H9 (cell line): ENCODE measurements around the gene KCNAB1. TPM values are rescaled to one million over a fixed set of nuclear protein-coding genes. Genes with fewer than 3 reads are reported as not detected.
A peak's percentile ranks its signal among the peaks of the same experiment; 100 is the strongest.

Experiments
- DNase-seq: peaks from one replicate; pipeline ENCODE4 v3.0.0-alpha.2; 2017
- H2AFZ ChIP-seq: one replicate; pipeline ENCODE4 v1.6.1; 2013; ENCODE audit warnings: mild to moderate bottlenecking, low read length, control low read depth, moderate library complexity
- H2AK5ac ChIP-seq: 2 replicates; pipeline ENCODE4 v1.6.1; 2013; ENCODE audit warnings: low read length, control low read depth, mixed read lengths; ENCODE audit not compliant: insufficient read length
- H2BK120ac ChIP-seq: one replicate; pipeline ENCODE4 v1.6.1; 2013; ENCODE audit warnings: low read depth, mild to moderate bottlenecking, low read length, control low read depth, inconsistent platforms; ENCODE audit not compliant: poor library complexity, severe bottlenecking
- H2BK12ac ChIP-seq: 2 replicates; pipeline ENCODE4 v1.6.1; 2013; ENCODE audit warnings: low read length, control low read depth, mixed read lengths, low read depth; ENCODE audit not compliant: insufficient read length
- H2BK15ac ChIP-seq: 2 replicates; pipeline ENCODE4 v1.6.1; 2013; ENCODE audit warnings: low read depth, low read length, control low read depth
- H2BK20ac ChIP-seq: one replicate; pipeline ENCODE4 v1.6.1; 2013; ENCODE audit warnings: low read depth, mild to moderate bottlenecking, low read length, control low read depth, inconsistent platforms; ENCODE audit not compliant: poor library complexity, severe bottlenecking
- H2BK5ac ChIP-seq: 2 replicates; pipeline ENCODE4 v1.6.1; 2013; ENCODE audit warnings: low read length, control low read depth, mixed read lengths; ENCODE audit not compliant: insufficient read length
- H3K14ac ChIP-seq: 2 replicates; pipeline ENCODE4 v1.6.1; 2013; ENCODE audit warnings: low read length, control low read depth; ENCODE audit not compliant: insufficient read depth
- H3K18ac ChIP-seq: 2 replicates; pipeline ENCODE4 v1.6.1; 2013; ENCODE audit warnings: low read depth, mild to moderate bottlenecking, mixed read lengths, low read length, control low read depth; ENCODE audit not compliant: insufficient read length
- H3K23ac ChIP-seq: 2 replicates; pipeline ENCODE4 v1.6.1; 2013; ENCODE audit warnings: low read length, control low read depth, mixed read lengths, low read depth; ENCODE audit not compliant: insufficient read length
- H3K23me2 ChIP-seq: 2 replicates; pipeline ENCODE4 v1.6.1; 2013; ENCODE audit warnings: low read depth, mild to moderate bottlenecking, mixed read lengths, low read length, control low read depth; ENCODE audit not compliant: insufficient read length, poor library complexity, severe bottlenecking
- H3K27ac ChIP-seq: 2 replicates; pipeline ENCODE4 v1.5.1; 2013; ENCODE audit warnings: low read length, control low read depth, mixed read lengths, low read depth; ENCODE audit not compliant: insufficient read length
- H3K27me3 ChIP-seq: 2 replicates; pipeline ENCODE4 v1.6.1; 2013; ENCODE audit warnings: low read length, control low read depth, inconsistent platforms; ENCODE audit not compliant: insufficient read depth
- H3K4ac ChIP-seq: 2 replicates; pipeline ENCODE4 v1.6.1; 2013; ENCODE audit warnings: low read depth, mild to moderate bottlenecking, control low read depth, inconsistent platforms, low read length, moderate library complexity
- H3K4me1 ChIP-seq: 2 replicates; pipeline ENCODE4 v1.6.1; 2013; ENCODE audit warnings: low read length, control low read depth, inconsistent platforms; ENCODE audit not compliant: insufficient read depth
- H3K4me2 ChIP-seq: 2 replicates; pipeline ENCODE4 v1.6.1; 2013; ENCODE audit warnings: low read length, control low read depth, mixed read lengths; ENCODE audit not compliant: insufficient read length, insufficient read depth
- H3K56ac ChIP-seq: 2 replicates; pipeline ENCODE4 v1.6.1; 2013; ENCODE audit warnings: low read depth, mild to moderate bottlenecking, mixed read lengths, low read length, control low read depth; ENCODE audit not compliant: insufficient read length
- H3K79me1 ChIP-seq: 2 replicates; pipeline ENCODE4 v1.6.1; 2013; ENCODE audit warnings: low read depth, mild to moderate bottlenecking, moderate library complexity, low read length, control low read depth, inconsistent platforms; ENCODE audit not compliant: insufficient read depth, poor library complexity, severe bottlenecking
- H3K79me2 ChIP-seq: 2 replicates; pipeline ENCODE4 v1.6.1; 2013; ENCODE audit warnings: low read length, control low read depth, inconsistent platforms; ENCODE audit not compliant: insufficient read depth
- H3K9ac ChIP-seq: 2 replicates; pipeline ENCODE4 v1.6.1; 2013; ENCODE audit warnings: low read length, control low read depth, mixed read lengths; ENCODE audit not compliant: insufficient read length; ENCODE audit errors: extremely low read depth
- H3K9me3 ChIP-seq: one replicate; pipeline ENCODE4 v1.6.1; 2013; ENCODE audit warnings: low read depth, low read length, inconsistent platforms; ENCODE audit not compliant: control insufficient read depth
- H3T11ph ChIP-seq: one replicate; pipeline ENCODE4 v1.6.1; 2013; ENCODE audit warnings: mild to moderate bottlenecking, low read length, control low read depth, inconsistent platforms
- H4K20me1 ChIP-seq: one replicate; pipeline ENCODE4 v1.6.1; 2013; ENCODE audit not compliant: control insufficient read depth, insufficient read length, insufficient read depth
- H4K5ac ChIP-seq: 2 replicates; pipeline ENCODE4 v1.6.1; 2013; ENCODE audit warnings: low read depth, mild to moderate bottlenecking, mixed read lengths, low read length, control low read depth; ENCODE audit not compliant: insufficient read length
- H4K8ac ChIP-seq: replicated peaks from 2 replicates; pipeline ENCODE4 v1.6.1; 2013; ENCODE audit warnings: low read length, control low read depth, mixed read lengths, low read depth; ENCODE audit not compliant: insufficient read length
- H4K91ac ChIP-seq: 2 replicates; pipeline ENCODE4 v1.6.1; 2013; ENCODE audit warnings: low read depth, mild to moderate bottlenecking, moderate library complexity, mixed read lengths, low read length, control low read depth; ENCODE audit not compliant: insufficient read length
- H3K27ac Mint-ChIP-seq, 3 experiments: 2 replicates in 2 of 3; 3 replicates in 1 of 3; pipeline ENCODE4 v1.8.0; 2020 to 2021; ENCODE audit warnings: mixed read lengths in 3 of 3, mild to moderate bottlenecking in 1 of 3, moderate library complexity in 1 of 3
- H3K27me3 Mint-ChIP-seq: 2 replicates; pipeline ENCODE4 v1.8.0; 2021; ENCODE audit warnings: low read depth, mild to moderate bottlenecking, moderate library complexity, mixed read lengths
- H3K36me3 Mint-ChIP-seq, 3 experiments: 2 replicates in 2 of 3; 3 replicates in 1 of 3; pipeline ENCODE4 v1.8.0; 2020 to 2021; ENCODE audit warnings: low read depth in 3 of 3, mixed read lengths in 3 of 3; ENCODE audit not compliant: insufficient read depth in 1 of 3
- H3K4me1 Mint-ChIP-seq, 2 experiments: 2 replicates each; pipeline ENCODE4 v1.8.0; 2020; ENCODE audit warnings: mixed read lengths in 2 of 2
- H3K4me3 Mint-ChIP-seq, 2 experiments: 2 replicates in 1 of 2; 3 replicates in 1 of 2; pipeline ENCODE4 v1.8.0; 2020 to 2021; ENCODE audit warnings: mild to moderate bottlenecking in 2 of 2, mixed read lengths in 2 of 2, moderate library complexity in 1 of 2
- H3K9me3 Mint-ChIP-seq, 2 experiments: 2 replicates in 1 of 2; 3 replicates in 1 of 2; pipeline ENCODE4 v1.8.0; 2020; ENCODE audit warnings: mild to moderate bottlenecking in 2 of 2, mixed read lengths in 2 of 2, moderate library complexity in 1 of 2
- CTCF ChIP-seq: fragments of 200-600 bp; sonication (generic); conservative IDR thresholded peaks from 3 replicates; pipeline ENCODE4 v1.8.0; 2021; ENCODE audit warnings: antibody characterized with exemption, mild to moderate bottlenecking
- WGBS: extraction: QIAGEN DNeasy Blood & Tissue Kit; methylation state at CpG from one replicate; pipeline ENCODE4 v1.1.7; 2013; ENCODE audit warnings: missing lambda C conversion rate, low lambda C conversion rate, mixed read lengths; ENCODE audit not compliant: insufficient read length; ENCODE audit errors: extremely low coverage; 5-methylcytosine and 5-hydroxymethylcytosine counted together
- total RNA-seq: library from RNA; stranded (reverse); gene quantifications from 2 replicates; pipeline ENCODE4 v1.2.1, GENCODE V29; 2021

The KCNAB1 gene
- total RNA-seq, 1 experiment from 2014 or later: 3.7 TPM

GRCh38 chr3:156448300-156448699, 327.9 kb downstream of the KCNAB1 start:
- TF ChIP-seq CTCF: peak; percentile 79
- H4K5ac ChIP-seq: no peak overlapping the region
- H3K27ac Mint-ChIP-seq: no peak overlapping the region
- no peak overlapping the region for H3T11ph ChIP-seq
- H3K4me1 ChIP-seq: no peaks in the 10 kb centered on the region
- no peaks in the 10 kb centered on the region for H3K23me2 ChIP-seq
- H3K14ac ChIP-seq: no peak overlapping the region
- H2BK15ac ChIP-seq: no peak overlapping the region
- no peaks in the 10 kb centered on the region for H3K79me2 ChIP-seq
- H2BK12ac ChIP-seq: no peak overlapping the region
- no CpG with 5 or more reads among the region's 1 CpG for WGBS
- H3K56ac ChIP-seq: no peak overlapping the region
- H4K20me1 ChIP-seq: no peaks in the 10 kb centered on the region
- no peaks in the 10 kb centered on the region for H3K36me3 Mint-ChIP-seq
- H4K91ac ChIP-seq: no peak overlapping the region
- no peak overlapping the region for H3K4me2 ChIP-seq
- H3K4me1 Mint-ChIP-seq: peaks cover 18 to 20% of the 10 kb centered on the region in 2 experiments
- no peaks in the 10 kb centered on the region for H3K9me3 ChIP-seq
- H3K27me3 Mint-ChIP-seq: no peaks in the 10 kb centered on the region
- no peak overlapping the region for H2BK5ac ChIP-seq
- H2BK20ac ChIP-seq: no peak overlapping the region
- no peak overlapping the region for H2AK5ac ChIP-seq
- no peak overlapping the region for H3K4me3 Mint-ChIP-seq
- no peaks in the 10 kb centered on the region for H3K27me3 ChIP-seq
- H3K23ac ChIP-seq: no peak overlapping the region
- no peak overlapping the region for H3K4ac ChIP-seq
- H3K9me3 Mint-ChIP-seq: no peaks in the 10 kb centered on the region; a peak in 1 of 5 replicates
- H2BK120ac ChIP-seq: no peak overlapping the region
- no peaks in the 10 kb centered on the region for H3K79me1 ChIP-seq
- no peak overlapping the region for H3K18ac ChIP-seq
- DNase-seq: peak; percentile 64
- no peak overlapping the region for H4K8ac ChIP-seq
- H2AFZ ChIP-seq: no peak overlapping the region
- no peak overlapping the region for H3K27ac ChIP-seq
- H3K9ac ChIP-seq: no peak overlapping the region
